GM12892 (cell line): ENCODE data around the gene SEC16B.

Source experiments
- POLR2A ChIP-seq: IDR thresholded peaks from 2 replicates; pipeline ENCODE4 v1.6.1; 2011; ENCODE audit warnings: low read depth, low read length, control low read depth
- POLR2AphosphoS5 ChIP-seq: IDR thresholded peaks from 2 replicates; pipeline ENCODE4 v1.6.1; 2011; ENCODE audit warnings: low read depth, low read length, control low read depth

DNA sequence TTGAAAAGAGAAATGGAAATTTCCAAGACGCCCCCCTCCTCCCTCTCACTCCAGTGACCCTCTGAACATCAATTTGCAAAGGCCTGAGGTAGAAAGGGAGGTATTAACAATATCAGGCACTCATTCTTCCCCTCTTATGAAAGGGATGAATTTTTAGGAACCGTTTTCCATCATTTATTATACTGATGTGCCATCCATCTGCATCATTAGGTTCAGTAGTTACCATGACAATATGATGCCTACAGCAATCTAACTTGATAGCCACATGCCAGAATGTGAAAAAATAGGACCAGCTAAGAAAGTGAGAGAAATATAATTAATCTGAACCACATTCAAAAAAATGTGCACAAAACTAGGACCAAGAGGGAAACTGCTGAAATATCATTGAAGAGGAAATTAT, 40.9 kb downstream of the SEC16B start:
- TF ChIP-seq POLR2AphosphoS5 (no peak), POLR2A (no peak)
